Lung (tissue), 12 donors: ENCODE data around the gene KLHL29. TPM values are rescaled to one million over a fixed set of nuclear protein-coding genes. Genes with fewer than 3 reads are reported as not detected.

Experiments used
- ATAC-seq: fragments of 200-7000 bp; cut with Tn5 transposase; one replicate; pipeline ENCODE4 v1.9.1; 2020; ENCODE audit warnings: moderate number of reproducible peaks; ENCODE audit not compliant: insufficient read depth, low FRiP score
- DNase-seq, 3 donors: peaks; one replicate each; pipeline ENCODE4 v3.0.0-alpha.2; 2013 to 2017
- H3K27ac ChIP-seq, 2 donors: one replicate each; pipeline ENCODE4 v1.5.1; 2013; ENCODE audit warnings: mild to moderate bottlenecking in 2 of 2, moderate library complexity in 2 of 2, control low read depth in 1 of 2, inconsistent platforms in 1 of 2, low read depth in 1 of 2, low read length in 1 of 2
- H3K27me3 ChIP-seq, 3 donors: one replicate each; pipeline ENCODE4 v1.5.1; 2013; ENCODE audit warnings: low read length in 2 of 3; ENCODE audit not compliant: control insufficient read depth in 3 of 3, insufficient read depth in 3 of 3
- H3K36me3 ChIP-seq, 4 donors: one replicate each; pipeline ENCODE4 v1.5.1; 2013; ENCODE audit warnings: low read length in 4 of 4, mild to moderate bottlenecking in 1 of 4, moderate library complexity in 1 of 4; ENCODE audit not compliant: control insufficient read depth in 4 of 4, insufficient read depth in 4 of 4
- H3K4me1 ChIP-seq, 5 donors: one replicate each; pipeline ENCODE4 v1.5.1; 2013; ENCODE audit warnings: low read length in 5 of 5, mild to moderate bottlenecking in 2 of 5, moderate library complexity in 1 of 5; ENCODE audit not compliant: control insufficient read depth in 5 of 5, insufficient read depth in 5 of 5
- H3K4me3 ChIP-seq: one replicate; pipeline ENCODE4 v1.5.1; 2013; ENCODE audit warnings: mild to moderate bottlenecking, control low read depth, moderate library complexity
- H3K9ac ChIP-seq, 2 donors: one replicate each; pipeline ENCODE4 v1.5.1; 2013; ENCODE audit warnings: low read length in 2 of 2, control low read depth in 1 of 2; ENCODE audit not compliant: insufficient read depth in 1 of 2
- H3K9me3 ChIP-seq, 4 donors: one replicate each; pipeline ENCODE4 v1.5.1; 2013; ENCODE audit warnings: low read length in 3 of 4, mild to moderate bottlenecking in 1 of 4, moderate library complexity in 1 of 4; ENCODE audit not compliant: control insufficient read depth in 4 of 4, insufficient read depth in 3 of 4
- CTCF ChIP-seq: IDR thresholded peaks from 2 replicates; pipeline ENCODE4 v1.5.1; 2012; ENCODE audit warnings: mild to moderate bottlenecking; ENCODE audit errors: control extremely low read depth, extremely low read depth
- WGBS, 2 donors: extraction: QIAGEN DNeasy Blood & Tissue Kit; methylation state at CpG; one replicate each; pipeline ENCODE4 v1.1.7; 2013; 5-methylcytosine and 5-hydroxymethylcytosine counted together
- polyA plus RNA-seq, 2 donors: library from polyadenylated mRNA; stranded (reverse); fragments of 200-250 nt; gene quantifications; one replicate each; pipeline ENCODE4 v1.2.1, GENCODE V29; 2013
- total RNA-seq, 2 donors: library from RNA; depleted of rRNA in 1 of 2; stranded (reverse); fragments of >200 nt in 1 of 2; gene quantifications; one replicate each; pipeline ENCODE4 v1.2.1, GENCODE V29; 2014 to 2021
- donor health status: control.
- donor health status: control.
- donor health status: Bipolar disorder and iron deficiency.
- donor health status: healthy.
- donor health status: DM: yes; HTN: yes; CAD: no.

KLHL29 gene
- total and polyA plus RNA-seq, 4 donors: 2.7 to 16.2 (median 3.5) TPM

DNA sequence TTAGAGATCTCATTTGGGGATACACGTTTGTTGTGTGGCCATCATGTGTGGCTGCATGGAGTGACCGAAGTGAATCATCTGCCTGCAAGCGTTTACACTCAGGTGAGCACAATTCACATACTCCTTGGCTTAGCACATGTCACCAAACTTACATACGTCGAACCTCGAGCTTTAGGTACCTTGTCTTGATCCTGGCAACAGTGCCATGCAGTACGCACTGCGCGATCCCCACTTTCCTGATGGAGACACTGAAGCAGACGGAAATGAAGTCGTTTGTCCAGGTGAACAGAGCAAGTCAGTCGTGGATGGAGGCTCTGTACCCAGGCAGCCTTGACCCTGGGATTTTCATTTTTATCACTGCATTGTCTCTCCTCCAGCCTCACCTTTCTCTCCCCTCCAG, 32.3 kb downstream of the KLHL29 start:
- H3K27ac ChIP-seq: no peak overlapping the region
- no peaks in the 10 kb centered on the region for H3K9me3 ChIP-seq
- 89 to 95% methylated on average over 12 of the region's 12 CpGs for WGBS, 2 donors
- H3K4me3 ChIP-seq: no peak overlapping the region
- H3K4me1 ChIP-seq: peaks cover 0 to 23% (median 3%) of the 10 kb centered on the region in 5 donors
- DNase-seq (no peak), ATAC-seq (no peak)
- H3K9ac ChIP-seq: no peak overlapping the region
- H3K27me3 ChIP-seq: no peaks in the 10 kb centered on the region
- no peaks in the 10 kb centered on the region for H3K36me3 ChIP-seq
- TF ChIP-seq CTCF: no peak

- H3K36me3 ChIP-seq: no peaks in the 10 kb centered on the region
- no peak overlapping the region for H3K4me3 ChIP-seq
- peaks cover 0 to 23% (median 2%) of the 10 kb centered on the region in 5 donors for H3K4me1 ChIP-seq
- TF ChIP-seq CTCF: no peak
- DNase-seq (no peak), ATAC-seq (no peak)
- no peak overlapping the region for H3K27ac ChIP-seq
- H3K27me3 ChIP-seq: no peaks in the 10 kb centered on the region
- H3K9me3 ChIP-seq: no peaks in the 10 kb centered on the region
- 91 to 96% methylated on average over 5 of the region's 5 CpGs for WGBS, 2 donors
- H3K9ac ChIP-seq: no peak overlapping the region
Measured at GRCh38 chr2:23418056-23418455, 33.1 kb downstream of the KLHL29 start.

- 70 to 80% methylated on average over 6 of the region's 6 CpGs for WGBS, 2 donors
- DNase-seq: peak; percentile 45 to 84 (median 79)
- peak; percentile 21 for ATAC-seq
- TF ChIP-seq CTCF: no peak
- H3K36me3 ChIP-seq: no peaks in the 10 kb centered on the region
- H3K27ac ChIP-seq: no peak overlapping the region
- no peak overlapping the region for H3K4me3 ChIP-seq
- H3K4me1 ChIP-seq: peaks cover 0 to 23% (median 2%) of the 10 kb centered on the region in 5 donors
- H3K9me3 ChIP-seq: no peaks in the 10 kb centered on the region
- H3K9ac ChIP-seq: no peak overlapping the region
- H3K27me3 ChIP-seq: no peaks in the 10 kb centered on the region
Measured at GRCh38 chr2:23418461-23418911, 33.5 kb downstream of the KLHL29 start.
